GM12878 (cell line): ENCODE measurements around the gene CTRB1. TPM values are rescaled to one million over a fixed set of nuclear protein-coding genes. Genes with fewer than 3 reads are reported as not detected.
A peak's percentile ranks its signal among the peaks of the same experiment; 100 is the strongest.
"Not testable (repeated sequence)": the region's sequence is repeated elsewhere in the genome, so short reads cannot be mapped to it uniquely, and the experiment has no call there.

Experiments
- ATAC-seq: fragments of 200-7000 bp; cut with Tn5 transposase; 3 replicates; pipeline ENCODE4 v1.9.1; 2020; ENCODE audit warnings: mild to moderate bottlenecking, moderate library complexity
- BruUV-seq: library from RNA; stranded (reverse); fragments of 400-500 nt; replicated peaks from 2 replicates; lab custom pipeline; 2021; lab: Mats Ljungman, UMichigan
- CTCF ChIA-PET: fragments of 300-600 bp; sonication (Branson Sonifier 250); formaldehyde crosslinking; extraction: SDS; loops from one replicate; lab custom pipeline; 2021; ENCODE audit warnings: inconsistent platforms; lab: Yijun Ruan, JAX
- POLR2A ChIA-PET: fragments of 350-600 bp; formaldehyde crosslinking; extraction: SDS; loops from one replicate; lab custom pipeline; 2021; ENCODE audit warnings: inconsistent platforms; lab: Charles Lee
- RAD21 ChIA-PET: fragments of 300-600 bp; sonication (Branson Sonifier 250); formaldehyde crosslinking; loops from one replicate; lab custom pipeline; 2023; ENCODE audit warnings: antibody characterized with exemption; ENCODE audit not compliant: unreplicated experiment; lab: Charles Lee
- SMC1A ChIA-PET: fragments of 300-600 bp; sonication (Branson Sonifier 250); formaldehyde crosslinking; loops from one replicate; lab custom pipeline; 2023; ENCODE audit not compliant: unreplicated experiment, uncharacterized antibody; lab: Charles Lee
- DNase-seq: peaks from one replicate; pipeline ENCODE4 v3.0.0-alpha.2; 2011; ENCODE audit warnings: low read depth, low spot score
- FAIRE-seq: peaks from 3 replicates; lab custom pipeline; 2011; peaks lifted over from hg19 to GRCh38; lab: Jason Lieb, UNC
- H2AFZ ChIP-seq: 2 replicates; pipeline ENCODE4 v1.6.0; 2011; ENCODE audit warnings: low read depth, low read length, control low read depth; ENCODE audit not compliant: control insufficient read depth
- H3K27ac ChIP-seq: 2 replicates; pipeline ENCODE4 v1.5.1; 2011; ENCODE audit warnings: control low read depth; ENCODE audit not compliant: control insufficient read depth, insufficient read depth
- H3K27me3 ChIP-seq, 2 experiments: replicated peaks in 1 of 2; 2 replicates each; pipeline versions ENCODE4 v1.6.0 to v1.6.1; 2011; ENCODE audit warnings: low read length in 1 of 2; ENCODE audit not compliant: control insufficient read depth in 2 of 2, insufficient read depth in 2 of 2
- H3K36me3 ChIP-seq, 2 experiments: 2 replicates each; pipeline ENCODE4 v1.5.1; 2011; ENCODE audit warnings: low read length in 1 of 2; ENCODE audit not compliant: control insufficient read depth in 2 of 2, insufficient read depth in 2 of 2
- H3K4me1 ChIP-seq: 2 replicates; pipeline ENCODE4 v1.6.1; 2011; ENCODE audit warnings: mild to moderate bottlenecking, low read length, moderate library complexity, mixed read lengths; ENCODE audit not compliant: control insufficient read depth, insufficient read depth
- H3K4me2 ChIP-seq: 2 replicates; pipeline ENCODE4 v1.6.0; 2011; ENCODE audit warnings: control low read depth; ENCODE audit not compliant: control insufficient read depth, insufficient read depth
- H3K4me3 ChIP-seq: fragments of 200-600 bp; sonication (generic); 2 replicates; pipeline ENCODE4 v1.5.1; 2016
- H3K79me2 ChIP-seq: 2 replicates; pipeline ENCODE4 v1.6.0; 2011; ENCODE audit warnings: low read length; ENCODE audit not compliant: control insufficient read depth, insufficient read depth
- H3K9ac ChIP-seq: 2 replicates; pipeline ENCODE4 v1.8.0; 2011; ENCODE audit warnings: low read length, control low read depth, mixed read lengths; ENCODE audit not compliant: control insufficient read depth, insufficient read depth
- H3K9me3 ChIP-seq: replicated peaks from 3 replicates; pipeline ENCODE4 v1.5.1; 2011; ENCODE audit warnings: mild to moderate bottlenecking, low read length; ENCODE audit not compliant: control insufficient read depth, insufficient read depth
- H4K20me1 ChIP-seq: 2 replicates; pipeline ENCODE4 v1.6.0; 2011; ENCODE audit not compliant: control insufficient read depth, insufficient read depth
- WGBS: methylation state at CpG from one replicate; pipeline ENCODE4 v1.1.6; 2016; ENCODE audit warnings: low lambda C conversion rate; ENCODE audit not compliant: insufficient replicate concordance, insufficient coverage; ENCODE audit errors: missing lambda C conversion rate; 5-methylcytosine and 5-hydroxymethylcytosine counted together
- in situ Hi-C: fragments of 300-500 bp; cut with MboI; formaldehyde crosslinking; loops from 9 replicates; pipeline ENCODE4 v1.14.3; 2018; ENCODE audit warnings: mixed read lengths
- intact Hi-C: fragments of 100-400 bp; cut with micrococcal nuclease; formaldehyde crosslinking; loops from one replicate; pipeline ENCODE4 v1.14.2; 2022; ENCODE audit not compliant: unreplicated experiment
- polyA plus RNA-seq, 11 experiments: library from polyadenylated mRNA; depleted of rRNA in 4 of 11; unstranded in 6 of 11; stranded (reverse) in 5 of 11; fragments of >200 nt; fragmentation: Nextera tagmentation in 4 of 11; fragmentation: Illumina TruSeq in 1 of 11; extraction: Ambion mirVana in 4 of 11; extraction: Trizol in 1 of 11; gene quantifications; 1 replicate in 1 of 11; 2 replicates in 10 of 11; pipeline versions ENCODE4 v1.2.1 to v1.2.3, GENCODE V29; 2011 to 2016; ENCODE audit warnings: inconsistent platforms in 2 of 11, missing spikeins in 2 of 11, low read depth in 1 of 11
- total RNA-seq, 4 experiments: library from RNA; depleted of rRNA in 3 of 4; stranded (reverse); fragments of >200 nt in 3 of 4; fragmentation: Illumina TruSeq in 1 of 4; extraction: Trizol in 1 of 4; gene quantifications; 2 replicates each; pipeline versions ENCODE4 v1.2.1 to v1.2.3, GENCODE V29; 2013 to 2021

Gene CTRB1
- total and polyA plus RNA-seq, 10 of the 15 experiments (the other 5 are each of a cell fraction or from before 2014, with no cell fraction given): 0.28 to 4.4 TPM; not detected in 8

GRCh38 chr16:75205438-75205837 lies 13.3 kb upstream of the CTRB1 start:
- H3K4me1 ChIP-seq, H3K9ac ChIP-seq, BruUV-seq, in situ Hi-C loops, H3K27ac ChIP-seq, SMC1A ChIA-PET, H3K4me3 ChIP-seq, H3K4me2 ChIP-seq, intact Hi-C loops, H2AFZ ChIP-seq, RAD21 ChIA-PET, DNase-seq, H3K36me3 ChIP-seq, H3K27me3 ChIP-seq, ATAC-seq, H4K20me1 ChIP-seq, CTCF ChIA-PET, H3K9me3 ChIP-seq, H3K79me2 ChIP-seq, POLR2A ChIA-PET: not testable (repeated sequence)
- FAIRE-seq: peak; percentile 31
- 38% methylated on average over 11 of the region's 19 CpGs for WGBS

- H3K27ac ChIP-seq, in situ Hi-C loops, H3K36me3 ChIP-seq, DNase-seq, H3K4me1 ChIP-seq, intact Hi-C loops, H3K4me3 ChIP-seq, BruUV-seq, H2AFZ ChIP-seq, POLR2A ChIA-PET, H3K79me2 ChIP-seq, SMC1A ChIA-PET, H3K9ac ChIP-seq, H3K9me3 ChIP-seq, H3K27me3 ChIP-seq, H4K20me1 ChIP-seq, FAIRE-seq: not testable (repeated sequence)
- WGBS: 17% methylated on average over 17 of the region's 25 CpGs
- RAD21 ChIA-PET: interaction anchor here (0.8 kb wide), 1 partner anchor 173 kb away, joined by 3 read pairs; no protein-coding TSS in a partner anchor
- peak; percentile 59 for ATAC-seq
- CTCF ChIA-PET: interaction anchor here (0.8 kb wide), 1 partner anchor 195 kb away, joined by 4 read pairs; no protein-coding TSS in a partner anchor
- H3K4me2 ChIP-seq: peak overlapping the region; percentile 68; the same call in 1 of the 2 replicates
Measured at GRCh38 chr16:75205961-75206748, 12.6 kb upstream of the CTRB1 start.
